Liver (tissue), 9 donors: ENCODE data around the gene BACH2. TPM values are rescaled to one million over a fixed set of nuclear protein-coding genes. Genes with fewer than 3 reads are reported as not detected.

ENCODE experiments used
- DNase-seq: peaks from one replicate; pipeline ENCODE4 v3.0.0-alpha.2; 2017; ENCODE audit warnings: low spot score
- H3K27ac ChIP-seq, 2 donors: one replicate each; pipeline ENCODE4 v1.7.0; 2013; ENCODE audit warnings: inconsistent platforms in 2 of 2, low read length in 2 of 2, control low read depth in 1 of 2, low read depth in 1 of 2, mild to moderate bottlenecking in 1 of 2
- H3K27me3 ChIP-seq, 4 donors: one replicate each; pipeline versions ENCODE4 v1.6.1 to v1.7.0; 2013; ENCODE audit warnings: low read length in 3 of 4, inconsistent platforms in 1 of 4, mild to moderate bottlenecking in 1 of 4, moderate library complexity in 1 of 4; ENCODE audit not compliant: control insufficient read depth in 4 of 4, insufficient read depth in 4 of 4
- H3K36me3 ChIP-seq, 4 donors: one replicate each; pipeline versions ENCODE4 v1.6.1 to v1.7.0; 2013; ENCODE audit warnings: low read length in 3 of 4, mild to moderate bottlenecking in 3 of 4, low read depth in 1 of 4, moderate library complexity in 1 of 4; ENCODE audit not compliant: control insufficient read depth in 4 of 4, insufficient read depth in 3 of 4
- H3K4me1 ChIP-seq, 4 donors: one replicate each; pipeline versions ENCODE4 v1.6.1 to v1.7.0; 2013; ENCODE audit warnings: low read length in 3 of 4, mild to moderate bottlenecking in 3 of 4, moderate library complexity in 1 of 4; ENCODE audit not compliant: control insufficient read depth in 4 of 4, insufficient read depth in 4 of 4
- H3K4me3 ChIP-seq, 3 donors: one replicate each; pipeline versions ENCODE4 v1.6.1 to v1.7.0; 2013; ENCODE audit warnings: low read length in 3 of 3, control low read depth in 1 of 3, low read depth in 1 of 3, mild to moderate bottlenecking in 1 of 3
- H3K9ac ChIP-seq, 2 donors: one replicate each; pipeline ENCODE4 v1.7.0; 2013; ENCODE audit warnings: low read length in 2 of 2, mild to moderate bottlenecking in 2 of 2, moderate library complexity in 2 of 2, control low read depth in 1 of 2, low read depth in 1 of 2
- H3K9me3 ChIP-seq, 4 donors: one replicate each; pipeline versions ENCODE4 v1.6.1 to v1.7.0; 2013; ENCODE audit warnings: low read length in 3 of 4; ENCODE audit not compliant: control insufficient read depth in 4 of 4
- ATF3 ChIP-seq: IDR thresholded peaks from 2 replicates; pipeline ENCODE4 v1.6.1; 2016; ENCODE audit warnings: antibody characterized with exemption
- CTCF ChIP-seq: fragments of 150-350 bp; IDR thresholded peaks from 2 replicates; pipeline ENCODE4 v1.5.1; 2017; ENCODE audit warnings: improper control_type of control experiment, low read depth, low read length; ENCODE audit not compliant: missing input control
- EGR1 ChIP-seq, 2 donors: IDR thresholded peaks; 2 replicates each; pipeline ENCODE4 v1.6.1; 2016 to 2018; ENCODE audit warnings: antibody characterized with exemption in 2 of 2, low read depth in 2 of 2
- FOXA1 ChIP-seq: IDR thresholded peaks from 2 replicates; pipeline ENCODE4 v1.6.1; 2016; ENCODE audit warnings: antibody characterized with exemption
- FOXA2 ChIP-seq: IDR thresholded peaks from 2 replicates; pipeline ENCODE4 v1.6.1; 2016; ENCODE audit warnings: antibody characterized with exemption
- GABPA ChIP-seq, 2 donors: IDR thresholded peaks in 1 of 2; conservative IDR thresholded peaks in 1 of 2; 2 replicates each; pipeline ENCODE4 v1.6.1; 2016; ENCODE audit warnings: antibody characterized with exemption in 2 of 2, mild to moderate bottlenecking in 1 of 2, moderate library complexity in 1 of 2
- HNF4A ChIP-seq, 2 donors: conservative IDR thresholded peaks; 2 replicates each; pipeline ENCODE4 v1.6.1; 2016; ENCODE audit warnings: antibody characterized with exemption in 2 of 2, mild to moderate bottlenecking in 2 of 2
- HNF4G ChIP-seq: IDR thresholded peaks from 2 replicates; pipeline ENCODE4 v1.6.1; 2016; ENCODE audit warnings: antibody characterized with exemption
- JUND ChIP-seq, 2 donors: IDR thresholded peaks; 2 replicates each; pipeline ENCODE4 v1.6.1; 2016; ENCODE audit warnings: antibody characterized with exemption in 2 of 2
- NR2F2 ChIP-seq: IDR thresholded peaks from 2 replicates; pipeline ENCODE4 v1.6.1; 2016; ENCODE audit warnings: antibody characterized with exemption
- RAD21 ChIP-seq, 2 donors: IDR thresholded peaks; 2 replicates each; pipeline ENCODE4 v1.6.1; 2016; ENCODE audit warnings: antibody characterized with exemption in 2 of 2, mild to moderate bottlenecking in 2 of 2
- RXRA ChIP-seq, 2 donors: IDR thresholded peaks; 2 replicates each; pipeline ENCODE4 v1.6.1; 2017 to 2018; ENCODE audit warnings: antibody characterized with exemption in 2 of 2, mild to moderate bottlenecking in 1 of 2
- SP1 ChIP-seq: IDR thresholded peaks from 2 replicates; pipeline ENCODE4 v1.6.1; 2018; ENCODE audit warnings: antibody characterized with exemption, mild to moderate bottlenecking
- YY1 ChIP-seq: IDR thresholded peaks from 2 replicates; pipeline ENCODE4 v1.6.1; 2016; ENCODE audit warnings: antibody characterized with exemption, mild to moderate bottlenecking
- WGBS: extraction: QIAGEN DNeasy Blood & Tissue Kit; methylation state at CpG from one replicate; pipeline ENCODE4 v1.1.7; 2013; 5-methylcytosine and 5-hydroxymethylcytosine counted together
- polyA plus RNA-seq, 2 donors: library from polyadenylated mRNA; stranded (reverse) in 1 of 2; unstranded in 1 of 2; fragments of 200-250 nt in 1 of 2; fragments of >200 nt in 1 of 2; fragmentation: Nextera tagmentation in 1 of 2; extraction: Ambion mirVana in 1 of 2; gene quantifications; one replicate each; pipeline versions ENCODE4 v1.2.1 to v1.2.3, GENCODE V29; 2013 to 2015
- total RNA-seq, 2 donors: library from RNA; depleted of rRNA; stranded (reverse); fragments of >200 nt; gene quantifications; one replicate each; pipeline ENCODE4 v1.2.3, GENCODE V29; 2014
- TF ChIP-seq, protein P1 (sequence below): IDR thresholded peaks from 2 replicates; pipeline ENCODE4 v1.6.1; 2016; ENCODE audit warnings: antibody characterized with exemption
- TF ChIP-seq, protein P2 (sequence below): IDR thresholded peaks from 2 replicates; pipeline ENCODE4 v1.6.1; 2016; ENCODE audit warnings: antibody characterized with exemption
- TF ChIP-seq, protein P3 (sequence below): IDR thresholded peaks from 2 replicates; pipeline ENCODE4 v1.6.1; 2016; ENCODE audit warnings: antibody characterized with exemption, mild to moderate bottlenecking
- donor health status: healthy.
- donor health status: healthy.
- donor health status: healthy.
- donor health status: healthy.
- donor health status: healthy.

BACH2 gene
- total and polyA plus RNA-seq, 4 donors, result 1.9 to 3.7 (median 1.9) TPM

GRCh38 chr6:90119618-90120017, 177.0 kb downstream of the BACH2 start:
- Histone ChIP-seq H3K27me3 (no peaks in the 10 kb centered on the region), H3K4me3 (no peak overlapping the region), H3K9ac (no peak overlapping the region), H3K36me3 (no peaks in the 10 kb centered on the region), H3K9me3 (no peaks in the 10 kb centered on the region), H3K4me1 (peaks cover 0 to 2% (median 0%) of the 10 kb centered on the region in 4 donors), H3K27ac (no peak overlapping the region)
- WGBS, result 96% methylated on average over 3 of the region's 3 CpGs
- no peak for TF ChIP-seq YY1
- no peak for TF ChIP-seq RAD21 (IDR thresholded peaks at IDR 0.05)
- no peak for TF ChIP-seq JUND (IDR thresholded peaks at IDR 0.05)
- TF ChIP-seq NR2F2, result no peak
- TF ChIP-seq, protein P1, sequence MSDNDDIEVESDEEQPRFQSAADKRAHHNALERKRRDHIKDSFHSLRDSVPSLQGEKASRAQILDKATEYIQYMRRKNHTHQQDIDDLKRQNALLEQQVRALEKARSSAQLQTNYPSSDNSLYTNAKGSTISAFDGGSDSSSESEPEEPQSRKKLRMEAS, result no peak
- no peak for TF ChIP-seq SP1
- no peak for TF ChIP-seq CTCF
- no peak for DNase-seq

- no peaks in the 10 kb centered on the region for H3K27me3 ChIP-seq
- H3K9me3 ChIP-seq, result no peaks in the 10 kb centered on the region
- H3K9ac ChIP-seq, result no peak overlapping the region
- no peak overlapping the region for H3K27ac ChIP-seq
- H3K4me3 ChIP-seq, result no peak overlapping the region
- H3K4me1 ChIP-seq, result peaks cover 0 to 2% (median 0%) of the 10 kb centered on the region in 4 donors
- no peaks in the 10 kb centered on the region for H3K36me3 ChIP-seq
- no peak for TF ChIP-seq RAD21 (IDR thresholded peaks at IDR 0.05)
- DNase-seq, result no peak
- WGBS, result 93% methylated on average over 2 of the region's 2 CpGs
These were observed 178.1 kb downstream of the BACH2 start for GRCh38 chr6:90118581-90118980.

DNA sequence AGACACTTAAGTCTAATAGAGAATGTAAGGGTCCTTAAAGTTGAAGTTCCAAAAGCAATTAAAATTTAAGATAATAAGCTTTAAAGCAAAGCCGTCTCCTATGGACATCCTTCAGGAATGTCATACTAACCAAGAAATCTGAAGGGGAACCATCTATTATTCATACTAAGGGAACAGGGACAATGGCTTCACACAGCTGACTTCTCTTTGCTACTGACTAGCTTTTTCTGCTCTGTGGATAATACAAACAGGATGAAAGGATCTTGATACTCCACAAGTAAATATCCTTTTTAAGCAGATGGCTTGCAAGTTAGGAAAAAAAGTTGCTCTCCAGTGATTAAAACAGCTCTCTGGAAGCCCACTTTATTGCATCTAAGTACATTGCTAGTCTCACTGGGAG, 178.6 kb downstream of the BACH2 start:
- 94% methylated on average over 1 of the region's 1 CpG for WGBS
- H3K4me1 ChIP-seq, result peaks cover 0 to 2% (median 0%) of the 10 kb centered on the region in 4 donors

More for the DNA sequence above, 178.6 kb downstream of the BACH2 start:
- H3K27ac ChIP-seq, result no peak overlapping the region
- H3K9ac ChIP-seq, result no peak overlapping the region
- no peak overlapping the region for H3K4me3 ChIP-seq
- no peaks in the 10 kb centered on the region for H3K36me3 ChIP-seq
- no peak for DNase-seq
- no peaks in the 10 kb centered on the region for H3K9me3 ChIP-seq
- TF ChIP-seq RAD21 (IDR thresholded peaks at IDR 0.05) (no peak), JUND (IDR thresholded peaks at IDR 0.05) (no peak), HNF4A (conservative IDR thresholded peaks at IDR 0.05) (no peak), NR2F2 (no peak), FOXA1 (no peak), RXRA (IDR thresholded peaks at IDR 0.05) (no peak), ATF3 (no peak), SP1 (no peak), GABPA (IDR thresholded peaks at IDR 0.05 in 1 of 2, conservative IDR thresholded peaks at IDR 0.05 in 1 of 2) (no peak), EGR1 (IDR thresholded peaks at IDR 0.05; ENCODE audit: low read depth in 2 of 2) (no peak), HNF4G (no peak), FOXA2 (no peak), CTCF (no peak), YY1 (no peak)
- TF ChIP-seq, protein P2, sequence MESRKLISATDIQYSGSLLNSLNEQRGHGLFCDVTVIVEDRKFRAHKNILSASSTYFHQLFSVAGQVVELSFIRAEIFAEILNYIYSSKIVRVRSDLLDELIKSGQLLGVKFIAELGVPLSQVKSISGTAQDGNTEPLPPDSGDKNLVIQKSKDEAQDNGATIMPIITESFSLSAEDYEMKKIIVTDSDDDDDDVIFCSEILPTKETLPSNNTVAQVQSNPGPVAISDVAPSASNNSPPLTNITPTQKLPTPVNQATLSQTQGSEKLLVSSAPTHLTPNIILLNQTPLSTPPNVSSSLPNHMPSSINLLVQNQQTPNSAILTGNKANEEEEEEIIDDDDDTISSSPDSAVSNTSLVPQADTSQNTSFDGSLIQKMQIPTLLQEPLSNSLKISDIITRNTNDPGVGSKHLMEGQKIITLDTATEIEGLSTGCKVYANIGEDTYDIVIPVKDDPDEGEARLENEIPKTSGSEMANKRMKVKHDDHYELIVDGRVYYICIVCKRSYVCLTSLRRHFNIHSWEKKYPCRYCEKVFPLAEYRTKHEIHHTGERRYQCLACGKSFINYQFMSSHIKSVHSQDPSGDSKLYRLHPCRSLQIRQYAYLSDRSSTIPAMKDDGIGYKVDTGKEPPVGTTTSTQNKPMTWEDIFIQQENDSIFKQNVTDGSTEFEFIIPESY, result no peak
- TF ChIP-seq, protein P1, result no peak
- TF ChIP-seq, protein P3, sequence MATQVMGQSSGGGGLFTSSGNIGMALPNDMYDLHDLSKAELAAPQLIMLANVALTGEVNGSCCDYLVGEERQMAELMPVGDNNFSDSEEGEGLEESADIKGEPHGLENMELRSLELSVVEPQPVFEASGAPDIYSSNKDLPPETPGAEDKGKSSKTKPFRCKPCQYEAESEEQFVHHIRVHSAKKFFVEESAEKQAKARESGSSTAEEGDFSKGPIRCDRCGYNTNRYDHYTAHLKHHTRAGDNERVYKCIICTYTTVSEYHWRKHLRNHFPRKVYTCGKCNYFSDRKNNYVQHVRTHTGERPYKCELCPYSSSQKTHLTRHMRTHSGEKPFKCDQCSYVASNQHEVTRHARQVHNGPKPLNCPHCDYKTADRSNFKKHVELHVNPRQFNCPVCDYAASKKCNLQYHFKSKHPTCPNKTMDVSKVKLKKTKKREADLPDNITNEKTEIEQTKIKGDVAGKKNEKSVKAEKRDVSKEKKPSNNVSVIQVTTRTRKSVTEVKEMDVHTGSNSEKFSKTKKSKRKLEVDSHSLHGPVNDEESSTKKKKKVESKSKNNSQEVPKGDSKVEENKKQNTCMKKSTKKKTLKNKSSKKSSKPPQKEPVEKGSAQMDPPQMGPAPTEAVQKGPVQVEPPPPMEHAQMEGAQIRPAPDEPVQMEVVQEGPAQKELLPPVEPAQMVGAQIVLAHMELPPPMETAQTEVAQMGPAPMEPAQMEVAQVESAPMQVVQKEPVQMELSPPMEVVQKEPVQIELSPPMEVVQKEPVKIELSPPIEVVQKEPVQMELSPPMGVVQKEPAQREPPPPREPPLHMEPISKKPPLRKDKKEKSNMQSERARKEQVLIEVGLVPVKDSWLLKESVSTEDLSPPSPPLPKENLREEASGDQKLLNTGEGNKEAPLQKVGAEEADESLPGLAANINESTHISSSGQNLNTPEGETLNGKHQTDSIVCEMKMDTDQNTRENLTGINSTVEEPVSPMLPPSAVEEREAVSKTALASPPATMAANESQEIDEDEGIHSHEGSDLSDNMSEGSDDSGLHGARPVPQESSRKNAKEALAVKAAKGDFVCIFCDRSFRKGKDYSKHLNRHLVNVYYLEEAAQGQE, result no peak
- no peaks in the 10 kb centered on the region for H3K27me3 ChIP-seq
